ENCODE data around the gene ZNF181. TPM values are rescaled to one million over a fixed set of nuclear protein-coding genes. Genes with fewer than 3 reads are reported as not detected.

The ZNF181 gene
- total RNA-seq, 1 experiment from 2014 or later: 9.0 TPM

DNA sequence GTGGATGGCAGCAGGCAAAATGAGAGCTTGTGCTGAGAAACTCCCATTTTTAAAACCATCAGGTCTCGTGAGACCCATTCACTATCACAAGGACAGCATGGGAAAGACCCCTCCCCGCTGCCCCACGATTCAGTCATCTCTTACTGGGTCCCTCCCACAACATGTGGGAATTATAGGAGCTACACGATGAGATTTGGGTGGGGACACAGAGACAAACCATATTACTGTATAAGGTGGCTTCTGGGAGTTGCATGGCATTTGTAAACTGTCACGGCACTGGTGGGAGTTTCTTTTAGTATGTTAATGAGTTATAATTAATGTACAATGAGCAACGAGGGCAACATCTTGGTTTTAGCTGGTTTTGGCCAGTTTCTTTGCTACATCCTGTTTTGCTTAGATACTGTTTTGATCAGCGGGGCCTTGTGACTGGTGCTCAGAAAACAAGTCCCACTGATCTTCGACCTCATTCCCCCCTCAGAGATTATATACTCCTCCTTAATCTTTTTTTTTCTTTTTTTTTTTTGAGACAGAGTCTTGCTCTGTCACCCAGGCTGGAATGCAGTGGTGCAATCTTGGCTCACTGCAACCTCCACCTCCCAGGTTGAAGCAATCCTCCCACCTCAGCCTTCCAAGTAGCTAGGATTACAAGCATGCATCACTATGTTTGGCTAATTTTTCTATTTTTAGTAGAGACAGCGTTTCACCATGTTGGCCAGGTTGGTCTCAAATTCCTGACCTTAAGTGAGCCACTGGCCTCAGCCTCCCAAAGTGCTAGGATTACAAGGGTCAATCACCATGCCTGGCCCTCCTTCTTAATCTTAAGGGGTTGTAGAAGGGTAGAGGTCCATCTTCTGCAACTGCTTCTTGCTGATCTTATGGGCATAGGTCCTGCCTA, 60.3 kb downstream of the ZNF181 start:
- ATAC-seq: no peak
- no peak for TF ChIP-seq PRRX2 (CRISPR knock-in tag; IDR thresholded peaks at IDR 0.05)
- TF ChIP-seq ZNF263 (CRISPR knock-in tag; IDR thresholded peaks at IDR 0.05; ENCODE audit: low read depth): no peak
- no peak for TF ChIP-seq NFATC4 (CRISPR knock-in tag; IDR thresholded peaks at IDR 0.05)
- TF ChIP-seq ZNF416 (CRISPR knock-in tag; IDR thresholded peaks at IDR 0.05): no peak
- peaks cover 62% of the 10 kb centered on the region for H3K27me3 Mint-ChIP-seq (ENCODE audit: low read depth)
- peaks cover 56% of the 10 kb centered on the region for H3K9me3 Mint-ChIP-seq
- no peak overlapping the region for H3K27ac Mint-ChIP-seq
- 0 out of 2 replicates have a peak, but pooled peaks cover 2% of the 10 kb centered on the region for H3K4me1 Mint-ChIP-seq
- CTCF ChIA-PET: interaction anchor here (1.9 kb wide), 1 partner anchor 45 kb away, joined by 5 read pairs; no protein-coding TSS in a partner anchor
- no peak overlapping the region for H3K4me3 Mint-ChIP-seq
- no peaks in the 10 kb centered on the region for H3K36me3 Mint-ChIP-seq
- no peak for DNase-seq (ENCODE audit: low spot score)
- POLR2A ChIA-PET: no interaction called here

Other genes with a start within 250 kb of the ZNF181 start
- 0.20 to 0.71 TPM (median 0.64 TPM) in 3 replicates for gene SCGB2B2, start 57.1 kb upstream of the ZNF181 start, total RNA-seq (2021)
- 23.5 to 26.3 TPM (median 24.6 TPM) in 3 replicates for gene ZNF302, start 56.6 kb upstream of the ZNF181 start, total RNA-seq (2021)
- gene ZNF599, start 39.0 kb downstream of the ZNF181 start, total RNA-seq (2021): 4.0 to 5.2 TPM (median 5.2 TPM) in 3 replicates
- 5.4 to 6.8 TPM (median 6.0 TPM) in 3 replicates for gene ZNF30, start 192.7 kb downstream of the ZNF181 start, total RNA-seq (2021)
- 6.6 to 12.9 TPM (median 8.0 TPM) in 3 replicates for gene ZNF792, start 230.0 kb downstream of the ZNF181 start, total RNA-seq (2021)

All from WTC11 (cell line).